GM03348 (cell line): Measurements from ENCODE around the gene ZDHHC14.
"Not testable (repeated sequence)": the region's sequence is repeated elsewhere in the genome, so short reads cannot be mapped to it uniquely, and the experiment has no call there.

Experiments
- DNase-seq: peaks from one replicate; pipeline ENCODE4 v3.0.0; 2012; ENCODE audit warnings: low spot score

The ZDHHC14 gene

DNA sequence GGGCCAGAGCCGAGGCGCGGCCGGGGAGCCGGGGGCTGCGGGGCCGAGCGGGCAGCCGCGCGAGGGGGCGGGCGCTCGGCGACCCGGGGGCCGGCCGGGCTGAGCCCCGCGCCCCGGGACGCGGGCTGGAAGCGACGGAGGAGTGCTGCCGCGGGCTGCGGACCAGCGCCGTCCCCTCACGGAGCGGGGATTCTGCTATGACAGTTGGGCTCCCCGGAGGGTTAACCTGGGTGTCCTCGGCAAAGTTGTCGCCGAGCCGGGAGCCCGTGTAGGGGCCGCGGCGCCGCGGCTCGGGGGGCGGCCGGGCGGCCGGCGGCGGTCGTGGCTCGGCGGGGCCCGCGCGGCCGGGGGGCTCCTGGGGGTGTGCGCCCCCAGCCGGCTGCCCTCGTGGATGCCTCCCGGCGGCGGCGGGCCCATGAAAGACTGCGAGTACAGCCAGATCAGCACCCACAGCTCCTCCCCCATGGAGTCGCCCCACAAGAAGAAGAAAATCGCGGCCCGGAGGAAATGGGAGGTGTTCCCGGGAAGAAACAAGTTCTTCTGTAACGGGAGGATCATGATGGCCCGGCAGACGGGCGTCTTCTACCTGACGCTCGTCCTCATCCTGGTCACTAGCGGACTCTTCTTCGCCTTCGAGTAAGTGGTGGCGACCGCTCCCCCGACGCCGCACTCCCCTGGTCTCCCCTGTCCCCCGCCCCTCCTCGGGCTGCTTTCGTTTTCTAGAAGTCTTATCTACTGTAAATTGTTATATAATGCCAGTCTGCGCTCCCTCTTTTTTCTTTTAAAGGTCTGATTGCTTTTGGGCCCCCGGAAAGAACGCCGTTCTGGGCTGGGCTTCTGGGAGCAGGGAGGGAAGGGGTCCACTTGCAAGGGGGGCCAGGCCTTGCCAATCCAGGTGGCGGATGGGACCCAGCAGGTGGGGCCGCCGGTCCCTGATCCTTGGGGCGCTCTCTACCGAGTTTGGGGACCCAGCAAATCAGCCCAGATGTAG, 936 bp downstream of the ZDHHC14 start:
- DNase-seq: peak; percentile 87

DNA sequence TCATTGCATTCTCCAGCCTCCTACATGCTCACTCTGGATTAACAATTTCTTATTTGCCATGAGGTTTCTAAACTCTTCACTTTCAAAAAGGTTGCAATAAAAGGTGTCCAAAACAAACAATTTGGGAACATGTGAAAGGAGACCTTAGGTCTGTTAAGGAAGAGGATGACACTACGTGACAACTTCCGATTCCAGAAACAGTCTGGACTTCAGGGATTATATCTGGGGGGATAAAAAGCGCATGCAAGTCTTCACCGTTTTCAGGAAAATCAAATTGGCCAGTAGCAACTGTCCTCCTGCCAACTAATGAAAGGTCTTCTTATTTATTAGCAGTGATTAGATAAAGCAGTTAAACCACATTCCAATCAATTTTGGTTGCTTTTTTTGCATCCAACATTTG, 1.8 kb downstream of the ZDHHC14 start:
- no peak for DNase-seq

DNA sequence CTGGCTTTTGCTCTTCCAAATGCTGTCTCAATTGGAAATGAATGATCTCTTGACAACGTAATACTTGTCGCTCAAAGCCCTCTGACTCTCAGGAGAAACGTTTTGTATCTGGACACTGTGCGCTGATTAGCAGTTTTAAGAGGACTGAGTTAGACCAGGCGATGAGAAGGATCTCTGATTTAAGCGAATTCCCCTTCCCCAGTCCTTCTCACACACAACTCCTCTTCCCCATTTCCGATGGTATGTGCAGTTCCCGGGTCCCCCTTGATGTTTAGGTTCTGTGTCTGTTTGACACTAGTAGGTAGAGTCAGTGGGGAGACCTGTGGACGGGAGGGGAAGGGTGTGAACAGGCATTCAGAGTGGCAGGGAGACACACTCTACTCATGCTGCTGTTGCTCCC, 2.5 kb downstream of the ZDHHC14 start:
- no peak for DNase-seq

DNA sequence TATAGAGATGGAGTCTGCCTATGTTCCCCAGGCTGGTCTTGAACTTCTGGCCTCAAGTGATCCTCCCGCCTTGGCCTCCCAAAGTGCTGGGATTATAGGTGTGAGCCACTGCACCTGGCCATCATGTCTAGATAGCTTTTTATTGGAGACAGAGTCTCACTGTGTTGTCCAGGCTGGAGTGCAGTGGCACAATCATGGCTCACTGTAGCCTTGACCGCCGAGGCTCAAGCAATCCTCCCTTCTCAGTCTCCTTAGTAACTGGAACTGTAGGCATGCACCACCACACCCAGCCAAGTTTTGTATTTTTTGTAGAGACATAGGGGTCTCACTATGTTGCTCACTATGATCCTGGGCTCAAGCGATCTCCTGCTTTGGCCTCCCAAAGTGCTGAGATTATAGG, 4.0 kb downstream of the ZDHHC14 start:
- DNase-seq: not testable (repeated sequence)

DNA sequence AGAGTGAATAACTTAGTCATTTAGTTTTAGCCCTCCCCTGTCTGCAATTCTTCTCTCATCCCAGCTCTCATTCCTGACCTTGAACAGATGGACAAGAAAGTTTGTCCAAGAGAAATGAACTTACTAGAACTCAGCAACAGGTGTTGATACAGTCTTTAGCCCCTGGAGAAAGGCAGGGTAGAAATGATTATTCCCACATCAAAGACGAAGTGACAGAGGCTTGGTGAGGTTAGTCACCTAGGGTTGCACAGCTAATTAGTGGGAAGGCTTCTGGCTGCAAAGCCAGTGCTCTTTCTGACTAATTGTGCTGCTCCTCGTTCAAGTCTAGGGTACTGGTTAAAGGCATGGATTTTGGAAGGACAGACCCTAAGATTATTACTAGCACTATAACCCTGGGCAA, 4.5 kb downstream of the ZDHHC14 start:
- no peak for DNase-seq

DNA sequence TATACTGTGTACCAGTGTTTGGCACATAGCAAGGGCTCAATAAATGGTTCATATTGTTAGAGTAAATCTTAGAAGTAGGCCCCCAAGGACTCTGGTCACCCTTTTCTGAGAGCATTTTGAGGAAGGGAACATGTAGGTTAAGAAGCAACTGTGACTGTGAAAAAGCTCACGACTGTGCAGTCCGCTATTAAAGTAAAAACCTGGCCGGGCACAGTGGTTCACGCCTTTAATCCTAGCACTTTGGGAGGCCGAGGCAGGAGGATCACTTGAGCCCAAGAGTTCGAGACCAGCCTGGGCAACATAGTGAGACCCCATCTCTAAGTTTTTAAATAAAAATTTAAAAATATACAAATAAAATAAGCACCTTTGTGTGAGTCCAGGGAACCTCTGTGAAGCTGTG, 5.0 kb downstream of the ZDHHC14 start:
- no peak for DNase-seq

DNA sequence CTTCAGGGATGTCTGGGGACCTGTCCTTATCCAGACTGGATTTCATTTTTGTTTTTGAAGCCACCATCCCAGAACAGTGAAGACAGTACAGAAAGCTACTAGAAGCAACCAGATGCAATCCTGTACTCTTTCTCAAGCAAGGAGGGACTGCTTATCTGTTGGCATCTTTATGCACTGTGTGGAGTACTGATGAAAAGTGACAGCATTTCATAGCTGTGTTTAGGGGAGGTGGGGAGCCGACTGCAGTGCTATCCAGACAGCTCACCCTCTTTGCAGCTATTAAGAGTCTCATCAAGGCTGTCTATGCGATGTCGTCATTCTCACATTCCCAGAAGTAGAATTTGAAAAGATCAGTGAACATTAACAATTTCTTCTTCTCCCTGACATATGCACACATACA, 5.5 kb downstream of the ZDHHC14 start:
- no peak for DNase-seq

DNA sequence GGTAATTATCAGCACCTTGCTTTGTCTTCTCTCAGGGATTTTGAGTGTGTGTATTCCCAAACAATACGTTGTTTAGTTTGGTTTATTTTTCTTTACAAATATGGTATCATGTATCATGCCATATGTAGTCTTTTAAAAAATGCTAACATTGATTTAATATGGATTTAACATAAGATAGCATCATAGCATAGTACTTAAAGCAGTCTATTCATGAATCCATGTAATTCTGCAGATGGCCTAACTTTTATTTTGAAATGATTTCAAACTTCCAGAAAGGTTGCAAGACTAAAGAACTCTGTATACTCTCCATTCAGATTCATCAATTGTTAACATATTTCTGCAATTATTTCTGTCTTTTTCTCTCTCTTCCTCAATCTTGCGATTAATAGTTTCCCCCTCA, 7.9 kb downstream of the ZDHHC14 start:
- DNase-seq: no peak

DNA sequence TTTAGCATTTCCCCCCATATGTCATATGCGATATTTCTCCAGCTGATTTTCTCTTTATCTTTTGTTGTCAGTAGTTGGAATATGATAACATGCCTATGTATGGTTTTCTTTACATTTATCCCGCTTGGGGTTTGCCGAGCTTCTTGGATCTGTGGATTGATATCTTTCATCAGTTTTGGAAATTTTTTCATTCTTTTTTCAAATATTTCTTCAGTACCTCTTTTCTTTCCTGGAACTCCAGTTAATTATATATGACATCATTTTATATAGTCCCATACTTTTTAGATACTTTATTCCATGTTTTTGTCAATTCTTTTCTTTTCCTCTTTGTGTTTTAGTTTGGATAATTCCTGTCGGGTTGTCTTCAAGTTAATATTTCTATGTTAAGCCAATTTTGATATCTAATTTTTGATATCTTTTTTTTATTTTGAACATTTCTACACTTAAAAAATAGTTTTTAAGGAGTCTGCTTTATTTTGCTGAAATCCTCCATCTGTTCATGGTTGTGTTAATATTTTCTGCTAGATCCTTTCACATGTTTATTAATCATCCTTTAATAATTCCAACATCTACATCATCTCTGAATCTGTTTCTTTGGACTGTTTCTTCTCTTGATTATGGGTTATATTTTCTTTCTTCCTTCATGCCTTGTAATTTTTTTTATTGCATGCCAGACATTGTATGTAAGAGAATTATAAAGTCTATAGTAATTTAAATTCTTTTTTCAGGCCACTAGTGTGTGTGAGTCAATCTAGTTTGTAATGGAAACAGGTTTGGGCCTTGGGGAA, 9.5 kb downstream of the ZDHHC14 start:
- no peak for DNase-seq

DNA sequence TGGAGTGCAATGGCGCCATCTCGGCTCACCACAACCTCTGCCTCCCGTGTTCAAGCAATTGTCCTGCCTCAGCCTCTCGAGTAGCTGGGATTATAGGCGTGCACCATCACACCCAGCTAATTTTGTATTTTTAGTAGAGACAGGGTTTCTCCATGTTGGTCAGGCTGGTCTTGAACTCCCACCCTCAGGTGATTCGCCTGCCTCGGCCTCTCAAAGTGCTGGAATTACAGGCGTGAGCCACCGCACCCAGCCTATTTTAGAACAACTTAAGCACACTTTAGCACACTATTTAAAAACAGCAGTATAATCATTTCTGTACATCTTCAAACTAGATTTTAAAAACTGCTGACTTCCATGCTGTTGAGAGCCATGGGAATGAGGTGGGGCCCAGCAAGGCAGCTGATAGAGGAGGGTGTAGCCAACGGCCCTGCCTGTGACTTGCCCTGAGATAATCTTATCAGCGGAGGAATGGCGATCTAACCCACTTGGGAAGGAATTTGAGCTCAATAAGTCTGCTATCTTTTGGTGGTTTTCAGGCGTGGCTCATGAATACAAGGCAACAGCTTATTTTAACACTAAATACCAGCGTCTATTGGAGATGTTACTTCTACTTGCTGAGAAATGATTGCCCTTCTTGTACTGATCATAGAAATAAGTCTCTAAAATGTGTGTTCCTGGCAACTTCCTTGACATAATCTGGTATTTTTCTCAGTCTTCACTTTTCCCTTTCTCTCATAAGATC, 12.1 kb downstream of the ZDHHC14 start:
- no peak for DNase-seq

DNA sequence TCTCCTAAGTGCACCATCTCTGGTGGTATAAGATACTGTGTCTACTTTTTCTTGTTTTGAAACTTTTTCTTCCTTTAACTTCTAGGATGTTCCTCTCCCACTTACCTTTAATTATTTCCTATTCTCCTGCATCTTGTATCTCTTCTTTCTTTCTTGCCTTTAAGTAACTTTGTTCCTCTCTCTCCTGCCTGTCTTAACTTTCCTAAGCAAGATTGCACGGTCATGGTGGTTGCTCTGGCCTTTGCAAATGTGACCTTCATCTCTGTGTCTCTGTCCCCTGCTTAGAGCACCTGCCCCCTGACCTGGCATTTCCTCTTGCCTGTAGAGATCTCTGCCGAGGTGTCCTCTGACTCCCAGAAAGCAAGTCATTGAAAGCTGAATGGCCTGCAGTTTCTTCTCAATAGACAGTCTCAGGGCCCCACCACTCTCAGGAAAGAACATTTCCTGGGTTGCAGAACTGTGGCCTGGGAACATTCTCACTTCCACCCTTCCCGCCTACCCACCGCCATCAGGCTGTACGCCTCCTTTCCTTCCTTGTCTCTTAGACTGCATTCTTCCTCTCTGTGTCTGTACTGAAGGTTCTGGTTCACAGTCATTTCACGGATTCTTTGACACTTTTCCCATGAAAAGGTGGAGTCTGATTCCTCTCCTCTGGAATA, 12.8 kb downstream of the ZDHHC14 start:
- DNase-seq: no peak

DNA sequence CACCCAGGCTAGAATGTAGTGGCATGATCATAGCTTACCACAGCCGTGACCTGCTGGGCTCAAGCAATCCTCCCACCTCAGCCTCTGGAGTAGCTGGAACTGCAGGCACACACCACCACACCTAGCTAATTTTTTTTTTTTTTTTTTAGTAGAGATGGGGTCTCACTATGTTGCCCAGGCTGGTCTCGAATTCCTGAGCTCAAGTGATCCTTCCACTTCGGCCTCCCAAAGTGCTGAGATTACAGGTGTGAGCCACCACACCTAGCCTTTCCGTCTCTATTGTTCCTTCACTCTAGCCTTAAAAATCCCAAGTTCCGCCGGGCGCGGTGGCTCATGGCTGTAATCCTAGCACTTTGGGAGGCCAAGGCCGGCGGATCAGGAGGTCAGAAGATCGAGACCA, 14.2 kb downstream of the ZDHHC14 start:
- not testable (repeated sequence) for DNase-seq

DNA sequence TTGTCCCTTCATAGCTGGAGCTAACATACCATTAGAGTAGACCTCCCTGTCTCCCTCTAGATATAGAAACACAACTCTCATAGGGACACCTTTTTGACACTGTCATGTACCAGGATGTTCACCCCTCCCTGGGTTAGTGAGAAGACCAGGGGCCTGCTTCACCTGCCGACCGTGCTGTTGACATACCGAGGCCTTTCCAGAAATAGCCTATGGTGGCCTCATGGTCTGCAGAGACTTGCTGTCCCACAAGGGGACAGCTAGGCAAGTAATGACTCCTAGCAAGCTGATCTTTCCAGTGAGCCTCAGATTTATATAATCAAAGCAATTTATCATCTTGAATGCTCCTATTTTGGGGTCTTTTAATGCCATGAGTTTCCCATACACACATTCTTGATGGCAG, 15.0 kb downstream of the ZDHHC14 start:
- DNase-seq: no peak

DNA sequence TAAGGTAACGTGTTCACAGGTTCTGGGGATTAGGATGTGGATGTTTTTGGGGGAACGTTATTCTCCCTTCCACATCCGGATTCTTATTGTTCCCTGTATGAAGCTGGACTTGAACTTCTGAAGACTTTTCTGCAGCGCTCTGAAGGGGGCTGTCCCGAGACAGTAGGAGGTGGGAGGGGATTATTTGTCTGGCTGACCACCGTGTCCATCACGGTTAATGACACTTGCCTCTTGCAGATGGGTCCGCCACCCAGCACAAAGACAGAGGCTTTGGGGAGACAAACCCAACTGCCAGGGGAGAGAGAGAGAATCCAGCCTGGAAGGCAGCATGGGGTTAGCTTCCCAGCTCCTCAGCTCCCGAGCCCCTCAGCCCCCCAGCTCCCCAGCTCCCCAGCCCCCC, 16.7 kb downstream of the ZDHHC14 start:
- no peak for DNase-seq

DNA sequence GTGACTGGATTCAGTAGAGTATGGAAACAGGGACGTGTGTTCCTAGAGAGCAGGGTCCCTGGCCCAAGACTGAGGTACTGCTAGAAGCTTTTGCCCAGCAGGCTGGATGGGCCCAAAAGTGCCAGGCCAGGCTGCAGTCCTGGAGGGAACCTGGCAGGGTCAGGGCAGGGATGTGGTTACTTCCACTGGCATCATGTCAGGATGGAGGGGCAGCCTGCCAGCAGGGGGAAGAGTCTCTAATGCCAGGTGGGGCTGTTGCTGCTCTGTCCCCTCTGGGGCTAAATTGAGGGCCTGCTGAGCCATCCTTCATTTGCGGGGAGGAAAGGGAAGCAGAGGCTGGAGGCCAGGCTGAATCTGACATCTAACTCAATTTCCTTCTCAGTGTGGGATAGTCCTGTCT, 17.2 kb downstream of the ZDHHC14 start:
- no peak for DNase-seq

DNA sequence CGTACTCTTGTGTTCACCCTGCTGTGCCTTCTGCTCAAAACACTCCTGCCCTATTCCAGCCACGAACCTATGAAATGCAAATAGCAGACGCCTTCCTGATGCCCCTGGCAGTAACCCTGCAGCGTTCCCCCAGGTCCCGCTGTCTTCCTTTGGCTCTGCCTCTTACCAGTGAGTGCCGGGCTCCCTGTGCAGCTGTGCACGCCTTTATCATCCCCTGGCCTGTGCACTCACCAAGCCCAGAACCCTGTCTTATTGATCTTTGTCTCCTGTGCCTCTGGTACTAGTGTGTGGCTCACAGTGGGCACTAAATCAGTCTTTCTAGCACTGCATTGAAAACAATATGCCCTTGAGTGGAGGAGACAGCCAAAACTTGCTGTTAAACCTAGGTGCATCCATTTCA, 19.7 kb downstream of the ZDHHC14 start:
- no peak for DNase-seq

DNA sequence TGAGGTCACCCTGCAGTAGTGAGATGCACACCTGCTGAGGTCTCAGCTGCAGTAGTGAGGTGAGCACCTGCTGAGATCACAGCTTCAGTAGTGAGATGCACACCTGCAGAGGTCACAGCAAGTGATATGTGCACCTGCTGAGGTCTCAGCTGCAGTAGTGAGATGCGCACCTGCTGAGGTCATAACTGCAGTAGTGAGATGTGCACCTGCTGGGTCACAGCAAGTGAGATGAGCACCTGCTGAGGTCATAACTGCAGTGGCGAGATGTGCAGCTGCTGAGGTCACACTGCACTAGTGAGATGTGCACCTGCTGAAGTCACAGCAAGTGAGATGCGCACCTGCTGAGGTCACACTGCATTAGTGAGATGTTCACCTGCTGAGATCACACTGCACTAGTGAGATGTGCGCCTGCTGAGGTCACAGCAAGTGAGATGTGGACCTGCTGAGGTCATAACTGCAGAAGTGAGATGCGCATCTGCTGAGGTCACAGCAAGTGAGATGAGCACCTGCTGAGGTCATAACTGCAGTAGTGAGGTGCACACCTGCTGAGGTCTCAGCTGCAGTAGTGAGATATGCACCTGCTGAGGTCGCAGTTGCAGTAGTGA, 20.8 kb downstream of the ZDHHC14 start:
- no peak for DNase-seq

DNA sequence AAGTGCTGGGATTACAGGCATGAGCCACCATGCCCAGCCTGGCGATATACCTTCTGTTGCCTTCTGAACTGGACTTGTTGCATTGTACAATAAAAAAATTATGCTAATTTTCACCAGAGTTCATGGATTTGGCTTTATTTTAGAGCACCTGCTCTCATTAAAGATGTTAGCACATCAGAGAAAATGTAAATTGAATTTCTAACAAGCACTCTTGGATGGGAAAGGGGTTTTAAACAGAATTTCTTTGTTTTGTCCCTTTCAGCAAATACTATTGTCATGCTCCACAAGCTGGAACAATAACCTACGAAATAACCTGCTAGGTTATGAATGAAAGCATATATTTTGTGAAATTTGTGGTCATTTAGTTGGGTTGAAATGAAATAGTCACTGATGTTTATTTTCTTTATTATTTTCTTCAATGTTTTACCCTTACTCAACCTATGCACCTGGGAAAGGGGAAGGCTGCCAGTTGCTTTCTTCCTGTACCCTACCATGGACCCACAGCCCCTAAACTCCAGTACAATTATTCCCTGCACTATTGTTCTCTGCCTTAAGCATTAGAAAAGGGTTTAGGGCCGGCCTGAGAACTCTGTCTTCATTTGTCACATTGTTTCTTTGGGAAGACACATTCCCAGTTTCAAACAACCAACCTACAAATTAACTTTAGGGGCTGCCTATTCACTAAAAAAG, 22.2 kb downstream of the ZDHHC14 start:
- no peak for DNase-seq

DNA sequence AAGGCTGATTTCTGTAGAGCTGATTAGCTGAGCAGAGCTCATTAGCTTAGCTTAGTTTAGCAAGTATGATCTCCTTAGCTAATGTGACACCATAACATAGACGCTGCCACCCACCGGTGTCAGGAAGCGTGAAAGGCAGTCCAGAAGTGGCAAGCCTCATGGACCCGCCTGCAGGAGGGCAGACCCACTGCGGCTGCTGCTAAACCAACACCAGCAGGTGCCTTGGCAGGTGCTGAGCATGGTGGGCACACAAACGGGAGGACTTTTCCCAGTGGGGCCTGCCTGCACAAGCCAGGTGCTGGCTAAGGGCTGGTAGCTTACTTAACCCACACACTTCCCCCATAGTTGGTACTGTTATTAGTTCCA, 22.7 kb downstream of the ZDHHC14 start:
- no peak for DNase-seq

DNA sequence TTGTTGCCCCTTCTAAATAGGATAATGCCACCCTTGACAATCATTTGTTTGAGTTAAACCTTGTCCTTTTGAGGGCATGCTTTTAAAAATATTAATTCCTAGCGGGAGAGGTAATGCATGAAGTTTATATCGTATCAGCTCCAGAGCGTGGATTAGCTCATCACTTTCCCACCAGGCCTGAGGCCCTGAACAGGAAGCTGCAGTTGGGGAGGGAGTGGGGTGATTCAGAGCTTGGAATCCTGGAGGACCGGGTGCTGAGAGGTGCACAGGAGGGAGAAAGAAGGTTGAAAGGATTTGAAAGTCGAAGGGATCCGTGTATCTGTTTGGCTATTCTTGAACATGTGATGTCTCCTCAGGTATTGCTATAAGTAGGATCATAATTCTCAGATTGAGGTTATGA, 25.0 kb downstream of the ZDHHC14 start:
- DNase-seq: no peak

DNA sequence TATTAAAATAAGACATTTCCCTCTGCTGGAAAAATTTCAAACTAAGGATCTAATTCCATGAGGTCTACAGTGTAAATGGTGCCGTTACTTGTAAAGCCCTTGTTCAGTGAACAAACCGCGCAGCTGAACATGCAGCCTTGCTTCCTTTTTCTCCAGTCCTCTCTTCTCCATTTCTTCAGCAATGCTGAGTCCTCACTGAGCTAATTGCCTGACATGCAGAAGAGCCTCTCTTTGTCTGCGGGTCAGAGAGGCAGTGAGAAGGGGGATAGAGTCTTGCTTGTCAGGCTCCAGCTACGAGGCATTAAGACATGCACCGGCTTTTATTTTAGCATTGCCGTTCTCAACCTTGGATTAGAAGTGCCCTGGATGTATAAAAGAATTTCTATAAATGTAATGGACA, 25.7 kb downstream of the ZDHHC14 start:
- DNase-seq: no peak
